ENCODE results near the gene TMCO6. TPM values are rescaled to one million over a fixed set of nuclear protein-coding genes. Genes with fewer than 3 reads are reported as not detected.

TMCO6 gene
- total and polyA plus RNA-seq, 2 of the 8 experiments (the other 6 are each of a cell fraction or from before 2014, with no cell fraction given): 29.0 to 40.9 TPM

DNA sequence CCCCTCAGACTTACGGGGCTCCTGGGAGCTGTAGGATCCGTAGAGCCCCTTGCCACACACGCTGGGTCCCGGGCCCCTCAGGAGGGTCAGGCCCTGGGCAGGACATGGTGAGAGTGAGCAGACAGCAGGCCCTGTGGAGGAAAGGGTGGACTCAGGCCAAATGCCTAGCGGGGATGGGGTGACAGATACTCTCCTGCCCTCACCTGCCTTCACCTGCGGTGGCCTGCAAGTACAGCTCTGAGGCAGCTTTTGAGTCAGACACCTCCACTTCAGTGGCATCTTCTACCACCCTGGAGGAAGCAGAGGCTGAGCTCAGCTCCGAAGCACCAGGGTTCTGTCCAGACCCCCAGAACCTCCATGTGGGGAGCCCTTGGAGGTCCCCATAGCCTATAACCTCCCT, 48.4 kb upstream of the TMCO6 start:
- no peak for DNase-seq (ENCODE audit: low read depth in 1 of 2, low spot score in 2 of 2)
- no peaks in the 10 kb centered on the region for H3K79me2 ChIP-seq (ENCODE audit: control insufficient read depth in 1 of 2, insufficient read depth in 2 of 2, low read length in 2 of 2)
- no peak overlapping the region for H3K27ac ChIP-seq (ENCODE audit: low read depth, low read length)
- H4K8ac ChIP-seq (ENCODE audit: extremely low read depth, insufficient read depth, low read length): no peak overlapping the region
- POLR2A ChIA-PET (ENCODE audit: partially characterized antibody): interaction anchor here (1.5 kb wide), 1 partner anchor 19 kb away, joined by 3 read pairs; no protein-coding TSS in a partner anchor
- no peak overlapping the region for H3K14ac ChIP-seq (ENCODE audit: insufficient read length)
- H3K9me3 ChIP-seq (ENCODE audit: insufficient read depth in 2 of 2, low read depth in 1 of 2, low read length in 1 of 2): no peaks in the 10 kb centered on the region
- no peak overlapping the region for H2BK12ac ChIP-seq (ENCODE audit: low read depth, low read length)
- no peak overlapping the region for H2AK5ac ChIP-seq (ENCODE audit: low read depth, low read length)
- peaks cover 1% of the 10 kb centered on the region; the same call in 1 of the 2 replicates for H3K23me2 ChIP-seq (ENCODE audit: low read depth, low read length)
- no peak for FAIRE-seq
- H3K56ac ChIP-seq (replicated peaks; ENCODE audit: insufficient read length, low read depth, low read length): no peak overlapping the region
- no peak overlapping the region for H2BK120ac ChIP-seq (replicated peaks; ENCODE audit: low read depth, low read length)
- H3K4me3 ChIP-seq (ENCODE audit: extremely low read depth in 1 of 4, insufficient read depth in 2 of 4, low read depth in 3 of 4, low read length in 4 of 4): no peak overlapping the region
- no peak overlapping the region for H2AFZ ChIP-seq (ENCODE audit: low read length)
- no peak overlapping the region for H4K5ac ChIP-seq (ENCODE audit: insufficient read length, low read depth, low read length)
- no peak overlapping the region for H3K9ac ChIP-seq (replicated peaks in 1 of 4; ENCODE audit: extremely low read depth in 1 of 4, low read depth in 3 of 4, low read length in 3 of 4)
- H4K20me1 ChIP-seq (replicated peaks in 1 of 2; ENCODE audit: control insufficient read depth in 1 of 2, insufficient read depth in 2 of 2, low read length in 2 of 2): no peaks in the 10 kb centered on the region
- no peaks in the 10 kb centered on the region for H3K36me3 ChIP-seq (ENCODE audit: control insufficient read depth in 2 of 4, insufficient read depth in 4 of 4, low read length in 3 of 4)
- H3K79me1 ChIP-seq (ENCODE audit: low read depth, low read length): no peaks in the 10 kb centered on the region
- no peak overlapping the region for H2BK15ac ChIP-seq (ENCODE audit: low read length)
- no peak overlapping the region for H3K23ac ChIP-seq (ENCODE audit: insufficient read length)
- H3K4me1 ChIP-seq (replicated peaks in 1 of 4; ENCODE audit: control insufficient read depth in 3 of 4, insufficient read depth in 4 of 4, low read length in 3 of 4): no peaks in the 10 kb centered on the region
- no peaks in the 10 kb centered on the region for H3K27me3 ChIP-seq (replicated peaks in 1 of 4; ENCODE audit: control insufficient read depth in 3 of 4, extremely low read depth in 1 of 4, insufficient read depth in 3 of 4, low read length in 3 of 4)
- no peak overlapping the region for H3K4ac ChIP-seq (replicated peaks; ENCODE audit: insufficient read length, low read depth, low read length)
- 92% methylated on average over 7 of the region's 7 CpGs; no CpG with 5 or more reads in 1 of the 2 experiments for WGBS, 2 experiments (ENCODE audit: extremely low coverage in 1 of 2, insufficient coverage in 1 of 2, insufficient read length in 1 of 2, insufficient replicate concordance in 2 of 2, low coverage in 1 of 2, low lambda C conversion rate in 2 of 2, missing lambda C conversion rate in 1 of 2)
- no peak overlapping the region for H2BK20ac ChIP-seq (ENCODE audit: low read length)
- CTCF ChIA-PET (ENCODE audit: partially characterized antibody): interaction anchor here (0.8 to 1.2 kb wide), 2 partner anchors 21 to 56 kb away, joined by 3 to 4 read pairs; partner anchors contain the start of genes IK and NDUFA2
- no peak overlapping the region for H3K4me2 ChIP-seq (ENCODE audit: insufficient read depth in 1 of 2, low read depth in 2 of 2, low read length in 2 of 2)
- H2BK5ac ChIP-seq (ENCODE audit: low read depth, low read length): no peak overlapping the region
- no peak overlapping the region for H4K91ac ChIP-seq (replicated peaks; ENCODE audit: insufficient read length, low read length)
- H3K18ac ChIP-seq (ENCODE audit: extremely low read depth, low read length): no peak overlapping the region
- TF ChIP-seq RBBP5 (IDR thresholded peaks at IDR 0.05; ENCODE audit: borderline replicate concordance, low read depth, low read length) (no peak), EGR1 (IDR thresholded peaks at IDR 0.05; ENCODE audit: borderline replicate concordance, low read depth, low read length) (no peak), RFX5 (IDR thresholded peaks at IDR 0.05; ENCODE audit: borderline replicate concordance, low read depth, low read length) (no peak), E2F6 (IDR thresholded peaks at IDR 0.05) (no peak), TCF12 (IDR thresholded peaks at IDR 0.05; ENCODE audit: low read depth, low read length) (no peak), SIX5 (IDR thresholded peaks at IDR 0.05; ENCODE audit: low read depth, low read length) (no peak), SUZ12 (IDR thresholded peaks at IDR 0.05; ENCODE audit: low read length) (no peak), CTCF (IDR thresholded peaks at IDR 0.05; ENCODE audit: control extremely low read depth in 1 of 3, insufficient read depth in 1 of 3, low read depth in 1 of 3, low read length in 3 of 3) (no peak), SP2 (IDR thresholded peaks at IDR 0.05; ENCODE audit: low read length) (no peak), JUN (IDR thresholded peaks at IDR 0.05; ENCODE audit: low read depth, low read length) (no peak), FOSL1 (IDR thresholded peaks at IDR 0.05; ENCODE audit: insufficient read depth, low read depth, low read length) (no peak)

Measured in H1 (cell line).